Measurements from ENCODE around the gene ASTE1.

GRCh38 chr3:131018970-131019369, 7.7 kb downstream of the ASTE1 start:
- TF ChIP-seq, protein P1, sequence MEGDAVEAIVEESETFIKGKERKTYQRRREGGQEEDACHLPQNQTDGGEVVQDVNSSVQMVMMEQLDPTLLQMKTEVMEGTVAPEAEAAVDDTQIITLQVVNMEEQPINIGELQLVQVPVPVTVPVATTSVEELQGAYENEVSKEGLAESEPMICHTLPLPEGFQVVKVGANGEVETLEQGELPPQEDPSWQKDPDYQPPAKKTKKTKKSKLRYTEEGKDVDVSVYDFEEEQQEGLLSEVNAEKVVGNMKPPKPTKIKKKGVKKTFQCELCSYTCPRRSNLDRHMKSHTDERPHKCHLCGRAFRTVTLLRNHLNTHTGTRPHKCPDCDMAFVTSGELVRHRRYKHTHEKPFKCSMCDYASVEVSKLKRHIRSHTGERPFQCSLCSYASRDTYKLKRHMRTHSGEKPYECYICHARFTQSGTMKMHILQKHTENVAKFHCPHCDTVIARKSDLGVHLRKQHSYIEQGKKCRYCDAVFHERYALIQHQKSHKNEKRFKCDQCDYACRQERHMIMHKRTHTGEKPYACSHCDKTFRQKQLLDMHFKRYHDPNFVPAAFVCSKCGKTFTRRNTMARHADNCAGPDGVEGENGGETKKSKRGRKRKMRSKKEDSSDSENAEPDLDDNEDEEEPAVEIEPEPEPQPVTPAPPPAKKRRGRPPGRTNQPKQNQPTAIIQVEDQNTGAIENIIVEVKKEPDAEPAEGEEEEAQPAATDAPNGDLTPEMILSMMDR (IDR thresholded peaks at IDR 0.05), result no peak
- TF ChIP-seq POLR2AphosphoS5 (IDR thresholded peaks at IDR 0.05), result no peak
- no peak for TF ChIP-seq POLR2A (IDR thresholded peaks at IDR 0.05)

All from prostate gland (tissue), 2 donors.